Glomerular endothelial cell (primary cell): ENCODE measurements around the gene OR2Y1. TPM values are rescaled to one million over a fixed set of nuclear protein-coding genes. Genes with fewer than 3 reads are reported as not detected.

Experiments used
- total RNA-seq: library from RNA; depleted of rRNA; stranded (reverse); fragments of >200 nt; gene quantifications from 2 replicates; pipeline ENCODE4 v1.2.3, GENCODE V29; 2015

Gene OR2Y1
- total RNA-seq, 1 donor from 2014 or later: not detected

Other genes with a start within 250 kb of the OR2Y1 start
- 17.2 and 20.1 TPM in 2 replicates for gene CNOT6, start 245.7 kb downstream of the OR2Y1 start, total RNA-seq
- not detected in 2 replicates for gene SCGB3A1, start 148.6 kb downstream of the OR2Y1 start, total RNA-seq
- 97.3 and 203 TPM in 2 replicates for gene FLT4, start 90.5 kb downstream of the OR2Y1 start, total RNA-seq
- 134 and 183 TPM in 2 replicates for gene MGAT1, start 62.7 kb upstream of the OR2Y1 start, total RNA-seq
- 20.0 and 24.2 TPM in 2 replicates for gene ZFP62, start 121.2 kb upstream of the OR2Y1 start, total RNA-seq
- gene BTNL8, start 159.1 kb upstream of the OR2Y1 start, total RNA-seq: not detected in 2 replicates
- gene BTNL3, start 248.8 kb upstream of the OR2Y1 start, total RNA-seq: not detected in 2 replicates